ENCODE results near the gene FAM181A. TPM values are rescaled to one million over a fixed set of nuclear protein-coding genes. Genes with fewer than 3 reads are reported as not detected.

Gene FAM181A
- total RNA-seq, 4 donors from 2014 or later = not detected

GRCh38 chr14:93953739-93954515, 26.8 kb downstream of the FAM181A start:
- no peaks in the 10 kb centered on the region for H3K27me3 ChIP-seq
- peak overlapping the region in 1 of 4 donors; percentile 24 for H3K4me3 ChIP-seq
- peaks cover 0 to 40% (median 24%) of the 10 kb centered on the region in 4 donors for H3K4me1 ChIP-seq
- H3K36me3 ChIP-seq = no peaks in the 10 kb centered on the region
- intact Hi-C loops (cut with DNase I; ENCODE audit: low total_unique reads) = no loop called here
- in situ Hi-C loops (cut with MboI; ENCODE audit: low pct_ligation_motif_present in 1 of 4, low pct_unique_long_range_greater_than_20kb in 1 of 4, low sequenced_read_pairs in 3 of 4) = no loop called here
- TF ChIP-seq POLR2A (IDR thresholded peaks at IDR 0.05) = no peak
- no peak for TF ChIP-seq POLR2AphosphoS5 (IDR thresholded peaks at IDR 0.05)
- no peak for TF ChIP-seq CTCF (IDR thresholded peaks at IDR 0.05)
- TF ChIP-seq EP300 (IDR thresholded peaks at IDR 0.05; ENCODE audit: low read depth) = no peak
- no peak for DNase-seq
- 62 to 91% methylated on average over 8 to 18 of the region's 18 CpGs for WGBS, 2 donors (ENCODE audit: low coverage in 1 of 2)
- H3K9me3 ChIP-seq = no peaks in the 10 kb centered on the region
- peak overlapping the region; percentile 70 to 87 (median 73) for H3K27ac ChIP-seq

GRCh38 chr14:93954516-93954830, 27.3 kb downstream of the FAM181A start:
- 49% methylated on average over 4 of the region's 4 CpGs; no CpG with 5 or more reads in 1 of the 2 donors for WGBS, 2 donors (ENCODE audit: low coverage in 1 of 2)
- Histone ChIP-seq H3K9me3 (no peaks in the 10 kb centered on the region), H3K4me3 (peak overlapping the region in 1 of 4 donors; percentile 24), H3K36me3 (no peaks in the 10 kb centered on the region), H3K27me3 (no peaks in the 10 kb centered on the region), H3K27ac (peak overlapping the region; percentile 70 to 87 (median 73)), H3K4me1 (peaks cover 4 to 45% (median 27%) of the 10 kb centered on the region in 4 donors)
- TF ChIP-seq POLR2AphosphoS5 (IDR thresholded peaks at IDR 0.05) = no peak
- TF ChIP-seq EP300 (IDR thresholded peaks at IDR 0.05; ENCODE audit: low read depth) = no peak
- TF ChIP-seq CTCF (IDR thresholded peaks at IDR 0.05) = no peak
- TF ChIP-seq POLR2A (IDR thresholded peaks at IDR 0.05) = no peak
- intact Hi-C loops (cut with DNase I; ENCODE audit: low total_unique reads) = no loop called here
- in situ Hi-C loops (cut with MboI; ENCODE audit: low pct_ligation_motif_present in 1 of 4, low pct_unique_long_range_greater_than_20kb in 1 of 4, low sequenced_read_pairs in 3 of 4) = no loop called here
- no peak for DNase-seq

- H3K27me3 ChIP-seq = no peaks in the 10 kb centered on the region
- TF ChIP-seq POLR2AphosphoS5 (IDR thresholded peaks at IDR 0.05) (no peak), POLR2A (IDR thresholded peaks at IDR 0.05) (peak; percentile 23), EP300 (IDR thresholded peaks at IDR 0.05; ENCODE audit: low read depth) (no peak)
- DNase-seq = peak; percentile 54
- H3K36me3 ChIP-seq = no peaks in the 10 kb centered on the region
- peaks cover 4 to 52% (median 33%) of the 10 kb centered on the region in 4 donors for H3K4me1 ChIP-seq
- 57 to 74% methylated on average over 3 to 19 of the region's 19 CpGs for WGBS, 2 donors (ENCODE audit: low coverage in 1 of 2)
- peak overlapping the region; percentile 70 to 87 (median 73) for H3K27ac ChIP-seq
- peak overlapping the region in 1 of 4 donors; percentile 24 for H3K4me3 ChIP-seq
- intact Hi-C loops (cut with DNase I; ENCODE audit: low total_unique reads) = no loop called here
- H3K9me3 ChIP-seq = no peaks in the 10 kb centered on the region
- in situ Hi-C loops (cut with MboI; ENCODE audit: low pct_ligation_motif_present in 1 of 4, low pct_unique_long_range_greater_than_20kb in 1 of 4, low sequenced_read_pairs in 3 of 4) = no loop called here
Observed at GRCh38 chr14:93954900-93955849, 28.0 kb downstream of the FAM181A start.

GRCh38 chr14:93955850-93956481, 28.8 kb downstream of the FAM181A start:
- no peaks in the 10 kb centered on the region for H3K9me3 ChIP-seq
- WGBS, 2 donors (ENCODE audit: low coverage in 1 of 2) = 36% methylated on average over 8 of the region's 8 CpGs; no CpG with 5 or more reads in 1 of the 2 donors
- peak overlapping the region; percentile 70 to 87 (median 73) for H3K27ac ChIP-seq
- intact Hi-C loops (cut with DNase I; ENCODE audit: low total_unique reads) (no loop called here), in situ Hi-C loops (cut with MboI; ENCODE audit: low pct_ligation_motif_present in 1 of 4, low pct_unique_long_range_greater_than_20kb in 1 of 4, low sequenced_read_pairs in 3 of 4) (no loop called here)
- peaks cover 4 to 55% (median 34%) of the 10 kb centered on the region in 4 donors for H3K4me1 ChIP-seq
- peak overlapping the region in 1 of 4 donors; percentile 24 for H3K4me3 ChIP-seq
- no peaks in the 10 kb centered on the region for H3K27me3 ChIP-seq
- TF ChIP-seq POLR2AphosphoS5 (IDR thresholded peaks at IDR 0.05) = no peak
- TF ChIP-seq CTCF (IDR thresholded peaks at IDR 0.05) = no peak
- no peak for TF ChIP-seq POLR2A (IDR thresholded peaks at IDR 0.05)
- no peak for TF ChIP-seq EP300 (IDR thresholded peaks at IDR 0.05; ENCODE audit: low read depth)
- no peaks in the 10 kb centered on the region for H3K36me3 ChIP-seq
- DNase-seq = no peak
